ENCODE data around the gene SMARCC2.
A peak's percentile ranks its signal among the peaks of the same experiment; 100 is the strongest.

DNA sequence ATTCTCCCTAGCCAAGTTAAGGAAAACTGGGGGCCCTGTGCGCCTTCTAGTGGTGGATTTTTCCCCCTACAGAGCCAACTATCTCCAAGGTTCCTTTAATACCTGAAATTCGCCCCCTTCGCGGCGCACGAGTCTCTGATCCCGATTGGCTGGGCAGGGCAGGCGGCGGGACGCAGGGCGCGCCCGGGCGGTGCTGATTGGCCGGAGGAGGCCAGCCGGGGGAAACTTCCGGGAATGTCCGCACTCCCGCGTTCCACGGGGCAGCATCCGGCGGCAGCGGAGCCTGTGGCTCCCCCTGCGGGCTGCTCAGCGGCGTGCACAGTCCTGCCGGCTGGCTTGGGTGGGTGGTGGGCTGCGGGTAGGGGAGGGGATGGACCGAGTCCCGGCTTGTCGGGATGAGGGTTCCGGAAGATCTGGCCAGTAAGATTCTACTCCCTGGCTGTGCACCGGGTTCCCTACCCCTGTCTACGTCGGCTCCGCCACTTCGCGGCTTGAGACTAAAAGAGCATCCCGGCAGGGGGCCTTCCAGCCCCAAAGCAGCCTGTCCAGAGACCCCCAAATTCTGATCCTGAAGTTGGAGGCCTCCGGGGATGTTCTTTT lies 34.9 kb upstream of the SMARCC2 start, which contains the start of gene NABP2:
- TF ChIP-seq, protein P1, sequence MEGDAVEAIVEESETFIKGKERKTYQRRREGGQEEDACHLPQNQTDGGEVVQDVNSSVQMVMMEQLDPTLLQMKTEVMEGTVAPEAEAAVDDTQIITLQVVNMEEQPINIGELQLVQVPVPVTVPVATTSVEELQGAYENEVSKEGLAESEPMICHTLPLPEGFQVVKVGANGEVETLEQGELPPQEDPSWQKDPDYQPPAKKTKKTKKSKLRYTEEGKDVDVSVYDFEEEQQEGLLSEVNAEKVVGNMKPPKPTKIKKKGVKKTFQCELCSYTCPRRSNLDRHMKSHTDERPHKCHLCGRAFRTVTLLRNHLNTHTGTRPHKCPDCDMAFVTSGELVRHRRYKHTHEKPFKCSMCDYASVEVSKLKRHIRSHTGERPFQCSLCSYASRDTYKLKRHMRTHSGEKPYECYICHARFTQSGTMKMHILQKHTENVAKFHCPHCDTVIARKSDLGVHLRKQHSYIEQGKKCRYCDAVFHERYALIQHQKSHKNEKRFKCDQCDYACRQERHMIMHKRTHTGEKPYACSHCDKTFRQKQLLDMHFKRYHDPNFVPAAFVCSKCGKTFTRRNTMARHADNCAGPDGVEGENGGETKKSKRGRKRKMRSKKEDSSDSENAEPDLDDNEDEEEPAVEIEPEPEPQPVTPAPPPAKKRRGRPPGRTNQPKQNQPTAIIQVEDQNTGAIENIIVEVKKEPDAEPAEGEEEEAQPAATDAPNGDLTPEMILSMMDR (IDR thresholded peaks at IDR 0.05) = peak; percentile 81 to 98 (median 94)
- peak in 1 of 2 donors; percentile 62 for TF ChIP-seq POLR2A (IDR thresholded peaks at IDR 0.05)
- TF ChIP-seq EP300 (IDR thresholded peaks at IDR 0.05) = peak; percentile 83 to 91

Measured in tibial nerve (tissue), 4 donors.